Measurements from ENCODE around the gene ST7.
"Not testable (repeated sequence)": the region's sequence is repeated elsewhere in the genome, so short reads cannot be mapped to it uniquely, and the experiment has no call there.

ST7 gene

GRCh38 chr7:117243390-117243789 is 290.1 kb downstream of the ST7 start:
- DNase-seq, result no peak

- DNase-seq, result not testable (repeated sequence)
These were observed 292.4 kb downstream of the ST7 start for GRCh38 chr7:117245703-117246102.

- DNase-seq, result no peak
These were observed 294.5 kb downstream of the ST7 start for GRCh38 chr7:117247809-117248208.

- DNase-seq, result no peak
These were observed 295.5 kb downstream of the ST7 start for GRCh38 chr7:117248829-117249228.

- no peak for DNase-seq
These were observed 296.4 kb downstream of the ST7 start for GRCh38 chr7:117249696-117250095.

GRCh38 chr7:117250245-117250644 is 296.9 kb downstream of the ST7 start:
- DNase-seq, result no peak

GRCh38 chr7:117250801-117251200 is 297.5 kb downstream of the ST7 start:
- no peak for DNase-seq

GRCh38 chr7:117251687-117252086 is 298.4 kb downstream of the ST7 start:
- no peak for DNase-seq

GRCh38 chr7:117259615-117260014 is 306.3 kb downstream of the ST7 start:
- no peak for DNase-seq

GRCh38 chr7:117262546-117262945 is 309.2 kb downstream of the ST7 start:
- DNase-seq, result no peak

GRCh38 chr7:117264716-117265115 is 311.4 kb downstream of the ST7 start:
- no peak for DNase-seq

GRCh38 chr7:117269417-117269816 is 316.1 kb downstream of the ST7 start:
- DNase-seq, result no peak

- no peak for DNase-seq
These were observed 316.6 kb downstream of the ST7 start for GRCh38 chr7:117269886-117270285.

GRCh38 chr7:117270371-117270770 is 317.1 kb downstream of the ST7 start:
- DNase-seq, result no peak

GRCh38 chr7:117271566-117271965 is 318.3 kb downstream of the ST7 start:
- DNase-seq, result no peak

- no peak for DNase-seq
These were observed 318.9 kb downstream of the ST7 start for GRCh38 chr7:117272017-117272759.

GRCh38 chr7:117273325-117273724 is 320.0 kb downstream of the ST7 start:
- no peak for DNase-seq

- DNase-seq, result no peak
These were observed 320.5 kb downstream of the ST7 start for GRCh38 chr7:117273814-117274225.

GRCh38 chr7:117274951-117275350 is 321.6 kb downstream of the ST7 start:
- no peak for DNase-seq

GRCh38 chr7:117277576-117277975 is 324.3 kb downstream of the ST7 start:
- no peak for DNase-seq

- no peak for DNase-seq
These were observed 324.7 kb downstream of the ST7 start for GRCh38 chr7:117278040-117278439.

GRCh38 chr7:117279203-117279602 is 325.9 kb downstream of the ST7 start:
- DNase-seq, result no peak

Data from inflammatory macrophage treated with lipopolysaccharide for 4 hours (primary cell).